HG03039 (cell line): ENCODE measurements around the gene FAM117B.

Experiments
- ATAC-seq: cut with Tn5 transposase; IDR thresholded peaks from one replicate; pipeline ENCODE4 v1.9.1; 2021; ENCODE audit warnings: mild to moderate bottlenecking, moderate library complexity; ENCODE audit not compliant: unreplicated experiment

Gene FAM117B

GRCh38 chr2:202634556-202635427 is at the start of gene FAM117B:
Gene FAM117B (plus strand): TSS chr2:202634969. CDS start chr2:202635188, 219 bp downstream.
- ATAC-seq: peak; percentile 94

- peak; percentile 58 for ATAC-seq
Observed at GRCh38 chr2:202588647-202589581, 45.9 kb upstream of the FAM117B start.

- no peak for ATAC-seq
Observed at GRCh38 chr2:202589582-202589949, 45.2 kb upstream of the FAM117B start.

- no peak for ATAC-seq
Observed at GRCh38 chr2:202592566-202592965, 42.2 kb upstream of the FAM117B start.

GRCh38 chr2:202599105-202599504 is 35.7 kb upstream of the FAM117B start:
- ATAC-seq: no peak

GRCh38 chr2:202599911-202600310 is 34.9 kb upstream of the FAM117B start:
- ATAC-seq: no peak

GRCh38 chr2:202604699-202605098 is 30.1 kb upstream of the FAM117B start:
- ATAC-seq: no peak

- no peak for ATAC-seq
Observed at GRCh38 chr2:202605174-202605573, 29.6 kb upstream of the FAM117B start.

- no peak for ATAC-seq
Observed at GRCh38 chr2:202608142-202608852, 26.5 kb upstream of the FAM117B start.

GRCh38 chr2:202609381-202610145 is 25.2 kb upstream of the FAM117B start:
- ATAC-seq: peak; percentile 97

- ATAC-seq: no peak
Observed at GRCh38 chr2:202610380-202610779, 24.4 kb upstream of the FAM117B start.

GRCh38 chr2:202612145-202612544 is 22.6 kb upstream of the FAM117B start:
- no peak for ATAC-seq

GRCh38 chr2:202613479-202613878 is 21.3 kb upstream of the FAM117B start:
- no peak for ATAC-seq

- ATAC-seq: no peak
Observed at GRCh38 chr2:202624133-202624532, 10.6 kb upstream of the FAM117B start.

GRCh38 chr2:202627042-202627441 is 7.7 kb upstream of the FAM117B start:
- no peak for ATAC-seq

GRCh38 chr2:202628646-202629198 is 6.0 kb upstream of the FAM117B start:
- no peak for ATAC-seq

GRCh38 chr2:202632682-202633290 is 2.0 kb upstream of the FAM117B start:
- no peak for ATAC-seq

GRCh38 chr2:202633470-202633869 is 1.3 kb upstream of the FAM117B start:
- ATAC-seq: no peak

- peak; percentile 40 for ATAC-seq
Observed at GRCh38 chr2:202635428-202636212, 851 bp downstream of the FAM117B start.
